ENCODE measurements around the gene TNK1.

TNK1 gene

GRCh38 chr17:7428557-7428956 lies 47.7 kb downstream of the TNK1 start, which contains the start of gene SPEM3:
SPEM3 (plus strand) TSS chr17:7428857; CDS start chr17:7428903, 46 bp downstream.
- Histone ChIP-seq H2AFZ (ENCODE audit: low read depth, low read length, severe bottlenecking) (no peak within 1 kb of the TSS), H3K36me3 (ENCODE audit: low read length) (no peaks in the 10 kb centered on the region), H3K79me2 (ENCODE audit: insufficient read depth, low read length) (no peaks in the 10 kb centered on the region), H3K9me3 (ENCODE audit: insufficient read depth, low read length) (no peaks in the 10 kb centered on the region), H3K27ac (ENCODE audit: low read depth, low read length) (no peak within 1 kb of the TSS), H3K27me3 (ENCODE audit: low read length) (no peaks in the 10 kb centered on the region), H3K4me3 (ENCODE audit: insufficient read depth, low read length, poor library complexity, severe bottlenecking) (no peak within 1 kb of the TSS), H3K9me2 (replicated peaks; ENCODE audit: insufficient read depth, low read length) (no peaks in the 10 kb centered on the region), H3K9ac (ENCODE audit: low read length) (no peak within 1 kb of the TSS), H3K4me2 (ENCODE audit: low read depth, low read length, poor library complexity, severe bottlenecking) (no peak within 1 kb of the TSS), H4K20me1 (ENCODE audit: low read depth, low read length) (no peaks in the 10 kb centered on the region), H3F3A (ENCODE audit: insufficient read depth) (no peaks in the 10 kb centered on the region)
- TF ChIP-seq CTCF (IDR thresholded peaks at IDR 0.05; ENCODE audit: insufficient read depth, low read length, poor library complexity, severe bottlenecking) (no peak), EZH2phosphoT487 (conservative IDR thresholded peaks at IDR 0.05; ENCODE audit: low read length) (no peak)

- no peak overlapping the region for H3K9ac ChIP-seq (ENCODE audit: low read length)
- no peaks in the 10 kb centered on the region for H3K9me3 ChIP-seq (ENCODE audit: insufficient read depth, low read length)
- H3K4me2 ChIP-seq (ENCODE audit: low read depth, low read length, poor library complexity, severe bottlenecking): no peak overlapping the region
- no peak overlapping the region for H3K27ac ChIP-seq (ENCODE audit: low read depth, low read length)
- TF ChIP-seq CTCF (IDR thresholded peaks at IDR 0.05; ENCODE audit: insufficient read depth, low read length, poor library complexity, severe bottlenecking): no peak
- no peak for TF ChIP-seq EZH2phosphoT487 (conservative IDR thresholded peaks at IDR 0.05; ENCODE audit: low read length)
- H3K79me2 ChIP-seq (ENCODE audit: insufficient read depth, low read length): no peaks in the 10 kb centered on the region
- H3K4me3 ChIP-seq (ENCODE audit: insufficient read depth, low read length, poor library complexity, severe bottlenecking): no peak overlapping the region
- H3K9me2 ChIP-seq (replicated peaks; ENCODE audit: insufficient read depth, low read length): no peaks in the 10 kb centered on the region
- no peaks in the 10 kb centered on the region for H4K20me1 ChIP-seq (ENCODE audit: low read depth, low read length)
- no peaks in the 10 kb centered on the region for H3K36me3 ChIP-seq (ENCODE audit: low read length)
- H2AFZ ChIP-seq (ENCODE audit: low read depth, low read length, severe bottlenecking): no peak overlapping the region
- no peaks in the 10 kb centered on the region for H3K27me3 ChIP-seq (ENCODE audit: low read length)
- no peaks in the 10 kb centered on the region for H3F3A ChIP-seq (ENCODE audit: insufficient read depth)
These were observed 48.8 kb downstream of the TNK1 start for GRCh38 chr17:7429722-7430121.

- H4K20me1 ChIP-seq (ENCODE audit: low read depth, low read length): no peaks in the 10 kb centered on the region
- H3F3A ChIP-seq (ENCODE audit: insufficient read depth): no peaks in the 10 kb centered on the region
- TF ChIP-seq EZH2phosphoT487 (conservative IDR thresholded peaks at IDR 0.05; ENCODE audit: low read length) (no peak), CTCF (IDR thresholded peaks at IDR 0.05; ENCODE audit: insufficient read depth, low read length, poor library complexity, severe bottlenecking) (no peak)
- no peak overlapping the region for H3K27ac ChIP-seq (ENCODE audit: low read depth, low read length)
- no peaks in the 10 kb centered on the region for H3K79me2 ChIP-seq (ENCODE audit: insufficient read depth, low read length)
- H3K9me3 ChIP-seq (ENCODE audit: insufficient read depth, low read length): no peaks in the 10 kb centered on the region
- H2AFZ ChIP-seq (ENCODE audit: low read depth, low read length, severe bottlenecking): no peak overlapping the region
- no peak overlapping the region for H3K9ac ChIP-seq (ENCODE audit: low read length)
- H3K27me3 ChIP-seq (ENCODE audit: low read length): no peaks in the 10 kb centered on the region
- H3K4me2 ChIP-seq (ENCODE audit: low read depth, low read length, poor library complexity, severe bottlenecking): no peak overlapping the region
- no peaks in the 10 kb centered on the region for H3K36me3 ChIP-seq (ENCODE audit: low read length)
- no peaks in the 10 kb centered on the region for H3K9me2 ChIP-seq (replicated peaks; ENCODE audit: insufficient read depth, low read length)
- H3K4me3 ChIP-seq (ENCODE audit: insufficient read depth, low read length, poor library complexity, severe bottlenecking): no peak overlapping the region
These were observed 50.3 kb downstream of the TNK1 start for GRCh38 chr17:7431231-7431630.

All from SU-DHL-6 (cell line).